Epithelial cell of esophagus (primary cell): ENCODE measurements around the gene STPG1.
A peak's percentile ranks its signal among the peaks of the same experiment; 100 is the strongest.

Source experiments
- DNase-seq: peaks from one replicate; pipeline ENCODE4 v3.0.0; 2010; ENCODE audit warnings: low read depth
- H3K4me3 ChIP-seq: 2 replicates; pipeline ENCODE4 v1.5.1; 2011; ENCODE audit warnings: mild to moderate bottlenecking, low read length, control low read depth
- CTCF ChIP-seq: IDR thresholded peaks from 2 replicates; pipeline ENCODE4 v1.5.1; 2011; ENCODE audit warnings: low read depth, mild to moderate bottlenecking, low read length, control low read depth, inconsistent platforms; ENCODE audit not compliant: insufficient read depth; ENCODE audit errors: missing control alignments

STPG1 gene

GRCh38 chr1:24412408-24412807 lies 1.2 kb downstream of the STPG1 start:
- no peak for TF ChIP-seq CTCF
- no peak for DNase-seq
- H3K4me3 ChIP-seq, result peak overlapping the region; percentile 76

- peak; percentile 67 for DNase-seq
- no peak for TF ChIP-seq CTCF
Measured at GRCh38 chr1:24411963-24412362, 1.6 kb downstream of the STPG1 start.

GRCh38 chr1:24410750-24411149 lies 2.8 kb downstream of the STPG1 start:
- no peak for DNase-seq
- H3K4me3 ChIP-seq, result no peak overlapping the region
- no peak for TF ChIP-seq CTCF

More at GRCh38 chr1:24411963-24412362, 1.6 kb downstream of the STPG1 start:
- H3K4me3 ChIP-seq, result no peak overlapping the region

GRCh38 chr1:24409535-24409934 lies 4.0 kb downstream of the STPG1 start:
- TF ChIP-seq CTCF, result no peak
- peak; percentile 96 for DNase-seq
- no peak overlapping the region for H3K4me3 ChIP-seq

- no peak for DNase-seq
- TF ChIP-seq CTCF, result no peak
Measured at GRCh38 chr1:24406788-24407187, 6.8 kb downstream of the STPG1 start.

GRCh38 chr1:24403806-24404205 lies 9.8 kb downstream of the STPG1 start:
- no peak for TF ChIP-seq CTCF
- DNase-seq, result no peak
- no peak overlapping the region for H3K4me3 ChIP-seq

More at GRCh38 chr1:24406788-24407187, 6.8 kb downstream of the STPG1 start:
- H3K4me3 ChIP-seq, result no peak overlapping the region

GRCh38 chr1:24400065-24400464 lies 13.5 kb downstream of the STPG1 start:
- no peak for TF ChIP-seq CTCF
- DNase-seq, result no peak
- no peak overlapping the region for H3K4me3 ChIP-seq
